ENCODE results near the gene CCDC181.
A peak's percentile ranks its signal among the peaks of the same experiment; 100 is the strongest.
"Not testable (repeated sequence)": the region's sequence is repeated elsewhere in the genome, so short reads cannot be mapped to it uniquely, and the experiment has no call there.

The CCDC181 gene

DNA sequence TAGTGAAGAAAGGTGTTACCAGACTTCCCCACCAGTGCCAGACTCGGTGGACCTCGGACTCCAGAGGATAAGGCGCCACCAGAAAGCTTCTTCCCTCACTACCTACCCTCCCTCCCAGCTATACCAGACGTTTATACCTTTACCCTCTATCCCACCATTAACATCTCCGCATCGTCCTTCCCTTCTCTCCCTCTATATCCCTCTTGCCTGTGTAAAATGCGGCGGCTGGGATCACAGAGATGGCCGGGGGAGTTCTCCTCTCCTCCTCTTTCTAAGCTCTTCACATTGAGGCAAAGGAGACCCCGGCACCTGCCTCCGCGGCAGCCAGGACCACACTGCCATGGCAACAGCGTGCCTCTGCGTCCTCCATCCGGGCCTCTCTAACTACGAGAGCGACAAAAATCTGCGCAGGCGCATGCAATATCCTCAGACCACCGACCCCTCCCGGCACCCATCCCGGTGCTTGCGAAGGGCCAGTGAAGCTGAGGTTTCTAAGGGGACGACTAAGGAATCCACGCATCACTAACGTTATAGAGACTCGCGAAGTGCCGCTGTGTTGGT is at the start of gene CCDC181:
CCDC181 (minus strand) TSS at position 394 of the 561 bp plus-strand sequence. CDS start 2,547 bp downstream, outside the sequence.
- peak; percentile 32 for DNase-seq (ENCODE audit: low read depth, low spot score)

DNA sequence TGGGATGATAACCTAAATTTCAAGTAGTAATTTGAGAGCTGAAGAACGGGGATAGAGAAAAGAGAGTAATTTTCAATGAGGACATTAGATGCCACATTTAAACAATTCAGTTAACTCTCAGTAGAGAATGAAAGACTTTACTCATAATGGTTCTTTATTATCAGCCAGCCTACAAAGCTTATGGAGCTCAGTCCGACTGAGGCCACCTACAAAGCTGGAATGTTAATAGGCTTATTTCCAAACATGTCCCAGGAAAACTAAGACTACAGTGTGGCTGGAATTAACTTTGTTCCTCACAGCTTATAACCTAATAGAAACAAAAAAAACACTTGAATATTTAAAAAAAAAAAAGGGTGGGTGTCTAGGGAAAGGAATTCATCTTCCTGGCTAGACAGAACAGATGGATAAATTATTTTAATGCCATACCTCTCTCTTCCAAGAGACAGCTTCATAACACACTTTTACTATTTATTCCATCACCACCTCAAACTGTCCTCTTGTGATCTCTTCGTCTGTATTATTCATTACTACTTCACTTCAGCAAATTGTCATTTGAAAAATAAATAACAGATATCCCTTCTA is 48.6 kb upstream of the CCDC181 start:
- no peak for DNase-seq (ENCODE audit: low read depth, low spot score)

DNA sequence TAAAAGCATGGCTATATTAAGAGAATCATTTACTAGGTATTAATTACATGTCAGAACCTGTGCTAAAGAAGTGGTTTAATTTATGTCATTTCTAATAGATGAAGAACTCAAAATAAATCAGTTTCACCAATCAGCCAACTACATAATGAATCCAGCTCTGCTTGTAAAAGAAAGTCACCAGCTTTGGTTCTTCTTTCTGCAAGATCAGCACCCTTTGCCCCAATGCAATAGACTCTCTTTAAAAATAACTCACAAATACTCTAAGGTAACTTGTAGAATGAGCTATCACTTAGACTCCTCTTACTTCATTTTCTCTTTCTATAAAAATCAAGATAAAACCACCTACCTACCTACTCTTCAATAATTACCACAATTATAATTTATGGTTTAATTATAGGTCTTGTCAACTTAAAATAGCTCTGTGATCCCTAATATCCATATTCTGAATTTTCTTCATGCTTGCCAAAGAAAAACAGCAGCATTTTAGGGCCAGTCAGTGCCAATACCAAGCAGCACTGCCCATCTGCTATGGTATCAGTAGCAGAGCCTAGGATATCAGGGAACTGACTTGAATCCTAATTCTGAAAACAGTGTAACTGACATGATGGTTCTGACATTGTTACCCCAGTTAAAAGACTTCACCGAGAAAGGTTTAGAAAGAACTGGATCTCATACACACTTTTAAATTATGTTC is 47.2 kb upstream of the CCDC181 start:
- DNase-seq (ENCODE audit: low read depth, low spot score) = no peak

DNA sequence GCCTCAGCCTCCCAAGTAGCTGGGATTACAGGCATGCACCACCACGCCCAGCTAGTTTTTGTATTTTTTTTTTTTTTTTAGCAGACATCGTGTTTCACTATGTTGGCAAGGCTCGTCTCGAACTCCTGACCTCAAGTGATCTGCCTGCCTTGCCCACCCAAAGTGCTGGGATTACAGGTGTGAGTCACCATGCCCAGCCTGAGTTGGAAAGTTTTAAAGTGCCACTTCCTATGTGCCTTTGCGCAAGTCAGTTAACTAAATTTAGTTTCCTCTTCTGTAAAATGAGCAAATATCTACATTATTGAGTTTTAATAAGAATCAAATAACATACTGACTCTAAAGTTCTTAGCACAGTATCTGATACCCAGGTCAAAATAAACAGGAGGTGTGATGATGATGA is 46.1 kb upstream of the CCDC181 start:
- DNase-seq (ENCODE audit: low read depth, low spot score) = no peak

DNA sequence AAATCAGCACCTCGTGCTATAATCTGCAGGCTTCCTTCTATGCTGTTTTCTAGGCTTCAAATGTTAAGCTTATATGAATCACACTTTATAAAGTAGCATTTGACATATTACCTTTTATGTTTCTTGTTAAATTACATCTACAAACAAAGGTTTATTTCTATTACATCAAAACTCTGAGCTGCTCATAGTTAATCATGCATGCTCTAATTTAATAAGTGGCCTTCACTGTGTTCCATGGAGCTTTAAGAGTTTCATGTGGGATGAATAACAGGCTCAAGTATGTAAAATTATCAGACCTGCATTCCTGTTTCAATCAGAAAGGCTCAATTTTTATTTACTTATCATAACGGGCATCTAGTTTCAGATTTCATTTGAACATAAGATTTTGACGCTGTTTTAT is 45.5 kb upstream of the CCDC181 start:
- DNase-seq (ENCODE audit: low read depth, low spot score) = no peak

DNA sequence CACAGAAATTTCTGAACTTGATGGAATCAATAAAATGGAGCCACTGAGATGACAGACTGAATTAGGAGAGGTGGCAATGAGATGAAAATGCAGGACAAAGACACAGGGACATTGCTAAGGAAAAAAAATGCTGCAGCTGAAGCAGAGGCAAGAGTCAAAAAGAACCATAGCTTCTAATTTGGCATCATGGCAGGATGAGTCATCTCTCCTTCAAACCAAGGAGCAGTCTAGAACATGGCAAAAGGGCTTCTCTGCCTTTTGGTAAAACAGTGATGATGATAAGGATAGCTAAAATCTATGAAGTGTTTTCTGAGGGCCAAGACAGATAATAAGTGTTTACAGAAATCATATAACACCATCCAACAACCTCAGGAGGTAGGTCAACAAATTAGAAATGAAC is 41.7 kb upstream of the CCDC181 start:
- DNase-seq (ENCODE audit: low read depth, low spot score) = no peak

DNA sequence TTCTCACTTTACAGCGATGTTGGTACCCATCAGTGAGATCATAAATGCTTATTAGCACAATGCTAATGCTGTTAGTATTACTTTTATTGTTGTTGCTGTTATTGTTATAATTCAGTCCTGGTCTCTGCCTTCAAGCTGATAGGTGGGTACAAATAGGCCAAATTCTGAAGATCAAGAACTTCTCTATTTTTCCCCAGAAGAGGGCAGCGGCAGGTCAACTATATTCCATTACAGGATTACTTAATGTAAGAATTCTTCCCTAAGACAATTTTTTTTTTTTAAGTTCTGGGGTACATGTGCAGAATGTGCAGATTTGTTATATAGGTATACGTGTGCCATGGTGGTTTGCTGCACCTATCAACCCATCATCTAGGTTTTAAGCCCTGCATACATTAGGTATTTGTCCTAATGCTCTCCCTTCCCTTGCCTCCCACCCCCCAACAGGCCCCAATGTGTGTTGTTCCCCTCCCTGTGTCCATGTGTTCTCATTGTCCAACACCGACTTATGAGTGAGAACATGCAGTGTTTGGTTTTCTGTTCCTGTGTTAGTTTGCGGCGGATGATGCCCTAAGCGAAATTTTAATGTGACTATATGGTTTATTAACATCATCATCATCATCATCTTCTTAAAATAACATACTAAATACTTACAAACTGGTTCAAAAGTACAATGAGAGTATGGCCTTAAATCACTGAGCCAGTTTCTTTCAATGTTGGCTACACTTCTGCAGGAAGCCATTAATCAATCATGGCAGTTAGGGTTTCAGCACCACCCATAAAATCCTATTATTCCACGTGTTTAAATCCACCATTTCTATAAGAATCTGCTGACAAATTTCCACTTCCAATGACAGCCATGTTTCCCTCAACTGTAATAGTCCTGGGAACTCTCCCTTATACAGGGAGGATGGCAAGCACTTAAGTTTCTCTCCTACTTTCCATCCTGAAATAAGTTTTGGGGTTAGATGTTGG is 39.3 kb upstream of the CCDC181 start:
- DNase-seq (ENCODE audit: low read depth, low spot score) = no peak

DNA sequence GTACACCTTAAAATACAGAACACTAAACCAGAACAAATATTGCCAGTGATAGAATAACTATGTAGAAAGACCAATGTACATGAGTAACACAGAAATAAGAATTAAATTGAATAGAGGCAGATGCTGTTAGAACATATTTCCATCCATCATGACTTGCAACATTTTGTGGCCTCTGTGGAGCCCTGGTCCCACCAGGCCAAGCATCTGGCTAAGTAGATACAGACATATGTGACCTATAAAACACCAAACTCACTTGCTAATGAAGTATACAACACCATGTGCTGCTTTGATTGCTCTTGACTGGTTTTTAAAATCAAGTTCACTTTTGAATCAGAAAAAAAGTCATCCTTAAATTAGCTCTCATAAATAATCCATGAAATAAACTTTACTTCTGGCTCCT is 38.0 kb upstream of the CCDC181 start:
- DNase-seq (ENCODE audit: low read depth, low spot score) = no peak

DNA sequence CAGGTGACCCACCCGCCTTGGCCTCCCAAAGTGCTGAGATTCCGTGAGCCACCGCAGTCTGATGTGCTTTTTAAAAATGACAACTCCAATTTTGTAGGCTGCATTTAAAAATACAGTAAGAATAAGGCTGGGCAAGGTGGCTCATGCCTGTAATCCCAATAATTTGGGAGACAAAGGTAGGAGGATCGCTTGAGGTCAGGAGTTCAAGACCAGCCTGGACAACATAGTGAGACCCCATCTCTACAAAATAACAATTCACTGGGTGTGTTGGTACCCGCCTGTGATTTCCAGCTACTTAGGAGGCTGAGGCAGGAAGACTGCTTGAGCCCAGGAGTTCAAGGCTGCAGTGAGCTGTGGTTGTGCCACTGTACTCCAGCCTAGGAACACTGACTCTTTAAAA is 35.1 kb upstream of the CCDC181 start:
- DNase-seq (ENCODE audit: low read depth, low spot score) = no peak

DNA sequence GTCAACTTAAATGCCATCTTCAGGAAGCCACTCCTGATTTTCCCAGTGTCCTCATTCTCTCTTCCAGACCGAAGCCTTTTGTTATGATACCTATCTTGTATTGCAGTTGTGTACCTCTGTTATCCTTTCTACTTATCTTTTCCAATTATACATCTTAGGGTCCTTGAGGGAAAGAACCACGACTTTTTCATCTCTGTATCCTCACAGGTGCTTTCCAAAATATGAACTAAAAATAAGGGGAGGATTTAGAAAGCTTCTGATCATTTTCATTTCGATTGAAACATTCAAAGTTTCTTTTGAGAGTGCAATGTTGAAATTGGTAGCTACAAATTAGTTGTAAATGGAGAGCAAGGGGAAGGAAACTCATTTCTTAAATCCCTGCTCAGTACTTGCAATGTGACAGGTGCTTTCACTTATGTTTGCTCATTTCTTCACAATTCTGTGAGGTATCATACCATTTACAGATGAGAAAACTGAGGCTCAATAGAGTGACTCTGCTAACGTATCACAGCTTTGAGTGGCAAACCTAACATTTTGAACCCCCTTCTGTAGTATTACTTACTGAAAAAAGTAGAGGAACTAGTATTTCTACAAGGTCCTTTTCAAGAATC is 34.2 kb upstream of the CCDC181 start:
- no peak for DNase-seq (ENCODE audit: low read depth, low spot score)

DNA sequence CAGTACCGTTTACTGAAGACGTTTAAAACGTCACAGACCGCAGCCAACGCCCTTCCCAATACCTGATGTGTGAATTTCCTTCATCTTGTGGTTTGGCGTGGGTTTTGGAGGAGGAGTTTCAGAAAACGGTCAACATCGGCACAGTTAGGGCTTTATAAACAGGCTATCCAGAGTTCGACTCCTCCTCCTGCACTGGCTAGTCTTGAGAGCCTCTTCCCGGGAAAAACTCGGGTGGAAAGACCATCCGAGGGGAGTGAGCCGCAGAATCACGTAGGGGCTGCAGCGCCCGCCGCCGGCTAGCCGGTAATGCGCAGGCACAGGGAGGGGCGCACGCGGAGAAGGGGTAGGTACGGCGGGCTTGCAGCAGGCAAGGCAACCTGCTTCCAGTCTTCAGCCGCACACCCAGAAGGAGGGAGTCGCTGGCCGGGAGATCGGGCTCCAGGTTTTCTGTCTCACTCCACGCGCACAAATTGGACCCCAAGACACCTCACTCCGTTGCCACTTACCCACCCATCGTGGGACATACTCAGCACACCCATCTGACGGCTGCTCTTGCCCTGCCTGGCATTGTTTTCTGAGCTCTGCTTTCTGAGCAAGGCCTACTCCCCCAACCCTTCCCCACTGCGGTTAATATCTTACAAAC is 33.0 kb upstream of the CCDC181 start:
- DNase-seq (ENCODE audit: low read depth, low spot score) = no peak

DNA sequence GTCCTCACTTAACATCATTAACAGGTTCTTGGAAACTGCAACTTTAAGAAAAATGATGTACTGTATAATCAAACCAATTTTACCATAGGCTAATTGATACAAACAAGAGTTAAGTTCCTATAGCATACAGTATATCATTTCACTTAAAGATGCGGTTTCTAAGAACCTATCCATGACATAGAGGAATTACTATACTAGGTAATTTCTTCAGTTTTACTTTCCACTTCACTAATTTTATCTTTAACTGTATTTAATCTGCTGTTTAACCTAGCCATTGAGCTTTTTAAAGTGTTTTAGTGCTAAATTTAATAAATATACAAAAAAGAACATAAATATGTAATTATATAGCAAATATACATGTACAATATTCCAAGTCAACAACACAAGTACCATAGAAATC is 30.2 kb upstream of the CCDC181 start:
- no peak for DNase-seq (ENCODE audit: low read depth, low spot score)

DNA sequence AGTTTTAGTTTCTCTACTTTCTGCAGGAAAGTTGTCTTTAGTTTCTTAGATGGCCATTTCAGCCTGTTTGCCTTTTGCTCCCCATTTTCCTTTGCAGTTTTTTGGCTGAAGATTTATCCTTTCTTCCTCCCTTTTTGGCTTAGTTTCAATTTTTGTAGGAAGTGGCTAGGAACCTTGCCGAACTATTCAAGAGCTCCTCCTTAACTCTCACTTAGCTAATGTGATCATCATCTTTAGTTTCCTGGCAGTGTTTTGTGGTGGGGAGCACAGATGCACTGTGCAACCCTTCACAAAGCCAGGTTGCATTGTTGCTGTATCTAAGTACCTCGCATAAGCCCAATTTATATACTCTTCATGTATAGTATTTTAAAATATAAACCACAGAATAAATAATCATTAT is 28.8 kb upstream of the CCDC181 start:
- DNase-seq (ENCODE audit: low read depth, low spot score) = no peak

DNA sequence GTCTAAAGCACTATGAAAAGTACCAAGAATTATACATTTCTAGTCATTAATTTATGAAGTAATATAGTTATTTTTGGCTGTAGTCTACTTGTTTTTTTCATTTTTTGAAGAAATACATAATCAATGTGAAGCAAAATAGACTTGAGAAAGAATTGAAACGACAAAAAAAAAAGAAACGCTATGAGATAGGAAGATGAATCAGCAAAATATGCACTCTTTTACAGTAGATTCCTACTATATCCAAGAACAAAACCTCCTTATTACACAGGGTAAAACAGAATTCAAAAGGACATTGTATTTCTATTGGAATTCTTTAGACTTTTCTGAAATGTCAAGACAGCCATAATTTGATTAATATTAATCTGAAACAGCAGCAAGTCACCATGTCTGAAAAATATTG is 25.6 kb upstream of the CCDC181 start:
- no peak for DNase-seq (ENCODE audit: low read depth, low spot score)

DNA sequence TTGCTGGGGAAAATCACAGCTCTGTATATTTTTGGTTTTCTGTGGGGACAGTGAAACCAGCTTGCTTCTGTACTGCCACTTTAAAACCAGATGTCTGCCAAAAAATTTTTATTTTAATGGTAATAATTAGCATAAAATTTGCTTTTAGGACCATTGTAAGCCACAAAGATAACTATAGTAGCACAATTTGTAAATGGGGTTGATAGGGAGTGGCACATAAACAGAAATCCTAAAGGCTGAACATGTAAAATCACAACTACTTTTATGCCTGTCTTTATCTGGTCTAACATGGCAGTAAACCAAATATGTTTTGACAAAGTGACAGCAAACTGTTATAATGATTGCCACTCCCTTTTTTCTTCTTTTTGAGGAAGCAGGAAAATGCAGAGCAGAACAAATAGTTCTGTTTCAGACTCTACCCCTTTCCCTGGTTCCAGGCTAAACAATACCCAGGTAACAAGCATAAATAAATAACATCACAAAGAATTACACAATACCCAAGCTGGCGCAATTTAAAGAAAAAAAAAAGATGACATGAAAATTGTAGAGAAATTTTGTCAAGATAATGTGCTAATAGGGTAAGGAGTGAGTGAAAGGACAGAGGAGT is 24.0 kb upstream of the CCDC181 start:
- no peak for DNase-seq (ENCODE audit: low read depth, low spot score)

DNA sequence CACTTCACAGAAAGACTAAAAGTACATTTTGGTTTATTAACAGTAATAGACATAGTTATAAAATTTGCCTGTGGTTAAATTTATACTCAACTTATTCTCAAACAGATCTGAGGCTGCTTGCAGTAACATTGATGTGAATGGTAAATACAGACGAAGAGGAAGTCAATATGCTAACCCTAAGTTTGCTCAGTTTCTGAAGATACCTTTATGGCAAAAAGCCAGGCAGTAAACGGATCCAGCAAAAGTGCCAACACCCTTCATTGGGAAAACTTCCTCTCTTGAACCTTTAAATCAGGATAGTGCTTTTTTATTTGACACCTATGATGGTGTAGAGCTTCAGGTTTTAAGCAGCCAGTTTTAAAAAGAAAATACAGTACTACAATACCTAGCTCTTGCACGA is 16.6 kb upstream of the CCDC181 start:
- no peak for DNase-seq (ENCODE audit: low read depth, low spot score)

DNA sequence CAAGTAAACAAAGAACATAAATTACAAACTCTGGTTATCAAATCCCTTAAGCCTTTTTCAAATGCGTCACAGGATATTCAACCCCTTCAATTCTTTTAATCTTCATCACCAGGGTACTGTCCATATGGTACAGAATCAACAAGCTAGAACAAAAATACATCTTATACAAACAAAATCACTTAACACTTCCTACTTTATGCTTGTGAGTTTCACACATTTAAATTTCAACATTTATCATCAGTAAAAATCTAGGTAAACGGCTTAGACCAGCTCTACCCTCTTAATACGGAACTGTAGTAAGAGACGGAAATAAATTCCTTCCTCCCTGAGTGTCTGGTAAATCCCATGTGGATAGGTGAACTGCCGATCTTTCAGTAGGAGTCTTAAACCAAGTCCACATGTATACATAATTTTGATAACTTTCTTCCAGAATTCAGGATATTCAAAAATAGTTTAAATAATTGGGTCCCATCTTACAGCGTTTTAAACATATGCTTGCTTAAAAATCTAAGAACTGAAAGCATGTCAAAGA is 1.0 kb downstream of the CCDC181 start:
- DNase-seq (ENCODE audit: low read depth, low spot score) = no peak

DNA sequence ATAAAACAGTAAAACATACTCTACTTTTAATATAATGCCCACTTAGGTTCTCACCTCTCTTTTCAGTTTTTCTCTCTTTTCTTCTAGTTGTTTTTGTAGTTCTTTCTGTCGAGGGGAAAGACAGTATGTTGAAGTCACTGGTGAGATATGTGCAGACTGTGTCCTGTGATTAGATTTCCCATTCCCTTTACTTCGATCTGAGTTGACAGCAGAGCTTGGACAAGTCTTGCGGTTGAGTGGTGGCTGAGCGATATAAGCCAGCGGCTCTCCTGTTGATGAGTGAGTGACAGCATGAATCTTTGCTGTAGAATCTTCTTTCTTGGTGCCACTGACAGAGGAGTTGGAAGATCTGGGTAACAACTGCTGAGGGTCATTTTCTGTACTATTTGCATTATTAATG is 6.0 kb downstream of the CCDC181 start:
- DNase-seq (ENCODE audit: low read depth, low spot score) = no peak

DNA sequence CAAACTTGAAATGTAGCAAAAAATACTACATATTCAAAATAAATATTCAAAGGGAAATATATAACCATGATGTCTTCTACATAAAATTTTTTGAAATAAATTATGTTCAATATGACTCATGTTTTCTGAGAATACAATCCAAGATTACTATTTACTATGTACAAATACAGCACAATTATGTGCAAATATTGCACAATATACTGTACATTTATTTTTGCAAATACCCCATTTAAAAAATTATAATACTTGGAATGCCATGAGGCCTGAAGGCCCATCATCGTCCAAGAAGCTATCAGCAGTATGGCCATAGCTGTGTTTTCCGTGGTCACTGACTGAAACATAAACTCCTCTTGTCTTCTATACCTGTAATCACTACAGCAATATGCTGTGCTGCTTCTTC is 12.3 kb downstream of the CCDC181 start:
- no peak for DNase-seq (ENCODE audit: low read depth, low spot score)

DNA sequence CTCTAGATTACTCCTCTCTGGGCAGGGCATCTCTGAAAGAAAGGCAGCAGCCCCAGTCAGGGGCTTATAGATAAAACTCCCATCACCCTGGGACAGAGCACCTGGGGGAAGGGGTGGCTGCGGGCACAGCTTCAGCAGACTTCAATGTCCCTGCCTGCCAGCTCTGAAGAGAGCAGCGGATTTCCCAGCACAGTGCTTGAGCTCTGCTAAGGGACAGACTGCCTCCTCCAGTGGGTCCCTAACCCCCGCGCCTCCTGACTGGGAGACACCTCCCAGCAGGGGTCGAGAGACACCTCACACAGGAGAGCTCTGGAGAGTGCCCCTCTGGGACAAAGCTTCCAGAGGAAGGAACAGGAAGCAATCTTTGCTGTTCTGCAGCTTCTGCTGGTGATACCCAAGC is 18.9 kb downstream of the CCDC181 start:
- not testable (repeated sequence) for DNase-seq (ENCODE audit: low read depth, low spot score)

DNA sequence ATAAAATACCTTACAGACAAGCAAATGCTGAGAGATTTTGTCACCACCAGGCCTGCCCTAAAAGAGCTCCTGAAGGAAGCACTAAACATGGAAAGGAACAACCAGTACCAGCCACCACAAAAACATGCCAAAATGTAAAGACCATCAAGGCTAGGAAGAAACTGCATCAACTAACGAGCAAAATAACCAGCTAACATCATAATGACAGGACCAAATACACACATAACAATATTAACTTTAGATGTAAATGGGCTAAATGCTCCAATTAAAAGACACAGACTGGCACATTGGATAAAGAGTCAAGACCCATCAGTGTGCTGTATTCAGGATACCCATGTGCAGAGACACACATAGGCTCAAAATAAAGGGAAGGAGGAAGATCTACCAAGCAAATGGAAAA is 24.7 kb downstream of the CCDC181 start:
- DNase-seq (ENCODE audit: low read depth, low spot score) = not testable (repeated sequence)

Measured in brain pericyte (primary cell).